Type B pancreatic cell (in vitro differentiated cells): ENCODE results near the gene SNCB. TPM values are rescaled to one million over a fixed set of nuclear protein-coding genes. Genes with fewer than 3 reads are reported as not detected.

Experiments
- DNase-seq: peaks from one replicate; pipeline ENCODE4 v3.0.0; 2021; ENCODE audit warnings: mixed read lengths; ENCODE audit not compliant: unreplicated experiment; ENCODE audit errors: extremely low spot score
- H3K27ac Mint-ChIP-seq: 2 replicates; pipeline ENCODE4 v1.8.0; 2021; ENCODE audit warnings: mild to moderate bottlenecking, mixed read lengths
- H3K27me3 Mint-ChIP-seq: 2 replicates; pipeline ENCODE4 v1.8.0; 2021; ENCODE audit warnings: mixed read lengths
- H3K36me3 Mint-ChIP-seq: 2 replicates; pipeline ENCODE4 v1.8.0; 2021; ENCODE audit warnings: mixed read lengths
- H3K4me1 Mint-ChIP-seq: one replicate; pipeline ENCODE4 v1.8.0; 2021; ENCODE audit warnings: mixed read lengths; ENCODE audit not compliant: unreplicated experiment
- H3K4me3 Mint-ChIP-seq: 2 replicates; pipeline ENCODE4 v1.8.0; 2021; ENCODE audit warnings: mild to moderate bottlenecking, mixed read lengths
- H3K9me3 Mint-ChIP-seq: 2 replicates; pipeline ENCODE4 v1.8.0; 2021; ENCODE audit warnings: mixed read lengths
- total RNA-seq: library from RNA; stranded (reverse); gene quantifications from 2 replicates; pipeline ENCODE4 v1.2.1, GENCODE V29; 2021; ENCODE audit warnings: low replicate concordance
- TF ChIP-seq, protein P1 (sequence below): fragments of 200-600 bp; sonication (generic); conservative IDR thresholded peaks from 2 replicates; pipeline ENCODE4 v1.5.0; 2021; ENCODE audit warnings: antibody characterized with exemption, mild to moderate bottlenecking

SNCB gene
- total RNA-seq, 1 donor from 2014 or later, result 0.97 TPM

GRCh38 chr5:176597417-176598389 lies 32.6 kb downstream of the SNCB start:
- Mint-ChIP-seq H3K4me3 (no peak overlapping the region), H3K27me3 (peaks cover 7% of the 10 kb centered on the region)

DNA sequence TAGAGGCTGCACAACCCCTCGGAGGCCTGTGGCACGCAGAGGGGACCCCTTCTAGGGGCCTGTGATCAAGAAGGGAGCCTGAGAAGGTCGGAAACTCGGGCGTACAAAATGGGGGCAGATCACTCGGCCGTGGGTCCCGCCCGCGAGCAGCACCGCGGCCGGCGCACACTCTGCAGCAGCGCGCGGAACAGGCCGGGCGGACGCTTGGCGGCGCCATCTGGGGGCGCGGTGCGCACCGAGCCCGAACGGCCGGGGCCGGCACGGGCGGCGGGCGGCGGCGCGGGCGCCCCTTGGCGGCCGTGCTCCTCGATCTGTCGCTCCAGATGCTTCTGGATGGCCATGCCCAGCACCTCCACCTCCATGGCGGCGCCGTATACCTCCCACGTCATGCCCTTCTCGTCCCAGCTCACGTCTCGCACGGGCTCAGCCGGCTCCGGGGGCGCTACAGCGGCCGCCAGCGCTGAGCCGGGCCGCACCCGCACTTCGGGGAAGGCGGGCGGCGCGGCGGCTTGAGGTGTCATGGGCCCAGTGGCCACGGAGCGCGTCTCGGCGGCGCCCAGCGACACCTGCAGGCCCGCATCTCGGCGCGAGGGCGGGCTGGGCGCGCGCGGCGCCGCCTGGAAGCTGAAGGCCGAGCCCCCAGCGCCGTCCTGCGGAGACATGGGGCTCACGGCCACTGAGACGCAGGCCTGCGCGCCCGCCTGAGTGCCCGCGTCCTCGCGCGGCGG lies 33.5 kb downstream of the SNCB start:
- peak overlapping the region; percentile 39 for H3K4me3 Mint-ChIP-seq
- H3K9me3 Mint-ChIP-seq, result no peaks in the 10 kb centered on the region
- H3K36me3 Mint-ChIP-seq, result no peaks in the 10 kb centered on the region
- DNase-seq, result no peak
- no peaks in the 10 kb centered on the region for H3K4me1 Mint-ChIP-seq
- no peak overlapping the region for H3K27ac Mint-ChIP-seq
- TF ChIP-seq, protein P1, sequence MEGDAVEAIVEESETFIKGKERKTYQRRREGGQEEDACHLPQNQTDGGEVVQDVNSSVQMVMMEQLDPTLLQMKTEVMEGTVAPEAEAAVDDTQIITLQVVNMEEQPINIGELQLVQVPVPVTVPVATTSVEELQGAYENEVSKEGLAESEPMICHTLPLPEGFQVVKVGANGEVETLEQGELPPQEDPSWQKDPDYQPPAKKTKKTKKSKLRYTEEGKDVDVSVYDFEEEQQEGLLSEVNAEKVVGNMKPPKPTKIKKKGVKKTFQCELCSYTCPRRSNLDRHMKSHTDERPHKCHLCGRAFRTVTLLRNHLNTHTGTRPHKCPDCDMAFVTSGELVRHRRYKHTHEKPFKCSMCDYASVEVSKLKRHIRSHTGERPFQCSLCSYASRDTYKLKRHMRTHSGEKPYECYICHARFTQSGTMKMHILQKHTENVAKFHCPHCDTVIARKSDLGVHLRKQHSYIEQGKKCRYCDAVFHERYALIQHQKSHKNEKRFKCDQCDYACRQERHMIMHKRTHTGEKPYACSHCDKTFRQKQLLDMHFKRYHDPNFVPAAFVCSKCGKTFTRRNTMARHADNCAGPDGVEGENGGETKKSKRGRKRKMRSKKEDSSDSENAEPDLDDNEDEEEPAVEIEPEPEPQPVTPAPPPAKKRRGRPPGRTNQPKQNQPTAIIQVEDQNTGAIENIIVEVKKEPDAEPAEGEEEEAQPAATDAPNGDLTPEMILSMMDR, result no peak
- peaks cover 7% of the 10 kb centered on the region for H3K27me3 Mint-ChIP-seq

More at GRCh38 chr5:176597417-176598389, 32.6 kb downstream of the SNCB start:
- Mint-ChIP-seq H3K9me3 (no peaks in the 10 kb centered on the region), H3K36me3 (no peaks in the 10 kb centered on the region), H3K27ac (no peak overlapping the region), H3K4me1 (no peaks in the 10 kb centered on the region)
- TF ChIP-seq, protein P1, result no peak
- DNase-seq, result no peak

DNA sequence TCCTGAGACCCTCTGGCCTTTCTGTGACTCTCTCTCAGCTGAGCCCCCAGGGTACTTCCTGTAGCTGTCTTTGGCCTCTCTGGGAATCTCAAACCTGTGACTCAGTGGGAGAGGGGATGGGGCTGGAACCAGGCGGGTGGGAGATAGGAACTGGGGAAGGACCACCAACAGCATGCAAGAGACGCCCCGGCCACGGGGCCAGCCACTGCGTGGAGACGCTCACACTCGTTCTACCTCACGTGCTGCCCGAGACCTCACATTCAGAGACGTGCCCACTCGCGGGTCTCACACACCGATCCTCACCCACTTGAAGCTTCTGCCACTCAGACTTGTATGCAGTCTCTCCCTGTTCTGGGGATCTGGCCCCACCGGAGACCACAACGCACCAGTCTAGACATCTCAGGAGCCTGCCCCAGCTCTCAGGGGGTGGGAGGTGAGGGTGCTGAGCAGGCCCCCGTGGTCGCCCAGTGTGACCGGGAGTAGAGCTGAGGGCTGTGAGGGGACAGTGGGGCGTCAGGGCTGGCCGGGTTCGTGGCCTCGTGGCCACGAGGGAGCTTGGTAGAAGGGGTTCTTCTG lies 34.2 kb downstream of the SNCB start:
- Mint-ChIP-seq H3K27ac (no peak overlapping the region), H3K9me3 (no peaks in the 10 kb centered on the region), H3K4me1 (no peaks in the 10 kb centered on the region), H3K27me3 (peaks cover 7% of the 10 kb centered on the region), H3K4me3 (peak overlapping the region; percentile 39), H3K36me3 (no peaks in the 10 kb centered on the region)
- TF ChIP-seq, protein P1, result no peak
- no peak for DNase-seq

DNA sequence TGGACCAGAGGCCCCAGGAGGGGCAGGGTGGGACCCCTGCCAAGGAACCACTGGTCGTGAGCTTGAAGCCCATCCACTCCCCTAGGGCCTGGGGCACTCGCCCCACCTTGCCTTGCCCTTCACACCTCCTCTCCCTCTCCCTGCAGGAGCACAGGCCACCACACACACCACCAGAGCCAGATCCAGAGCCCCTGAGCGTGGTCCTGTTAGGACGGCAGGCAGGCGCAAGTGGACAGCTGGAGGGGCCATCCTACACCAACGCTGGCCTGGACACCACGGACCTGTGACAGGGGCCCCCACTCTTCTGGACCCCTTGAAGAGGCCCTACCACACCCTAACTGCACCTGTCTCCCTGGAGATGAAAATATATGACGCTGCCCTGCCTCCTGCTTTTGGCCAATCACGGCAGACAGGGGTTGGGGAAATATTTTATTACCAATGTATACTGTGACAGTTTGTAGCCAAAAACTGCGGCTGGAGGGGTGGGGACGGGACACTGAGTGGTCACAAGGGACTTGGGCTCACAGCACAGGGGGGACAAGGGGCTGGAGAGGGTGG lies 34.9 kb downstream of the SNCB start:
- Mint-ChIP-seq H3K9me3 (no peaks in the 10 kb centered on the region), H3K4me1 (no peaks in the 10 kb centered on the region), H3K36me3 (no peaks in the 10 kb centered on the region), H3K27ac (no peak overlapping the region), H3K4me3 (no peak overlapping the region), H3K27me3 (peaks cover 7% of the 10 kb centered on the region)
- no peak for DNase-seq
- TF ChIP-seq, protein P1, result no peak

- Mint-ChIP-seq H3K27me3 (peaks cover 7% of the 10 kb centered on the region), H3K9me3 (no peaks in the 10 kb centered on the region), H3K27ac (no peak overlapping the region), H3K4me1 (no peaks in the 10 kb centered on the region), H3K36me3 (no peaks in the 10 kb centered on the region), H3K4me3 (no peak overlapping the region)
- no peak for DNase-seq
- TF ChIP-seq, protein P1, result no peak
Observed at GRCh38 chr5:176594554-176594953, 35.8 kb downstream of the SNCB start.
